HG02973 (cell line): ENCODE measurements around the gene XRN1.
"Not testable (repeated sequence)": the region's sequence is repeated elsewhere in the genome, so short reads cannot be mapped to it uniquely, and the experiment has no call there.

Experiments used
- ATAC-seq: cut with Tn5 transposase; IDR thresholded peaks from one replicate; pipeline ENCODE4 v1.9.1; 2021; ENCODE audit warnings: moderate library complexity; ENCODE audit not compliant: unreplicated experiment

Gene XRN1

DNA sequence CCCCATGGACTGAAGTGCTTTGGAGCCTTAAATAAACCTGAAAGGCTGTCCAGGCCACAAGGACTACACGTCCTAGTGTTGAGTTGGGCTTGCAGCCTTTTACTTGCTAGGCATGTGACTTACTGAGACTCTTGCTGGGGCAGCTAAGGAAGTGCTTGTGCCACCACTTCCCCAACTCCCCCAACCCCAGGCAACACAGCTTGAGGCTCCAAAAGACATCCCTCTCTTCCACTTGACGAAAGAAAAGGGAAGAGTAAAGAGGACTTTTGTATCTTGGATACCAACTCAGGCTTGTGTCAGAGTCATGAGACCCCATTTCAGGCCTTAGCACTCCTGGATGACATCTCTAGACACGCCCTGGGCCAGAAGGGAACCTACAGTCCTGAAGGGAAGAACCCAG, 109.8 kb downstream of the XRN1 start:
- no peak for ATAC-seq

- ATAC-seq, result no peak
Observed at GRCh38 chr3:142332390-142332789, 115.4 kb downstream of the XRN1 start.

GRCh38 chr3:142324275-142324953, 123.4 kb downstream of the XRN1 start:
- ATAC-seq, result not testable (repeated sequence)

DNA sequence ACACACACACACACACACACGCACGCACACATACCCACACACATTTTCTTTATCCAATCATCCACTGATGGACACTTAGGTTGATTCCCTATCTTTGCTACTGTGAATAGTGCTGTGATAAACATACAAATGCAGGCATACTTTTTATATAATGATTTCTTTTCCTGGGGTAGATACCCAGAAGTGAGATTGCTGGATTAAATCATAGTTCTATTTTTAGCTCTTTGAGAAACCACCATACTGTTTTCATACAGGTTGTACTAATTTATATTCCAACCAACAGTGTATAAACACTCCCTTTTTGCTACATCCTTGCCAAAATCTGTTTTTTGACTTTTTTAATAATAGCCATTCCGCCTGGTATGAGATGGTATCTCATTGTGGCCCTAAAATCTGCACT, 127.9 kb downstream of the XRN1 start:
- ATAC-seq, result no peak

GRCh38 chr3:142319094-142319493, 128.7 kb downstream of the XRN1 start:
- no peak for ATAC-seq

- ATAC-seq, result no peak
Observed at GRCh38 chr3:142318331-142318730, 129.5 kb downstream of the XRN1 start.

DNA sequence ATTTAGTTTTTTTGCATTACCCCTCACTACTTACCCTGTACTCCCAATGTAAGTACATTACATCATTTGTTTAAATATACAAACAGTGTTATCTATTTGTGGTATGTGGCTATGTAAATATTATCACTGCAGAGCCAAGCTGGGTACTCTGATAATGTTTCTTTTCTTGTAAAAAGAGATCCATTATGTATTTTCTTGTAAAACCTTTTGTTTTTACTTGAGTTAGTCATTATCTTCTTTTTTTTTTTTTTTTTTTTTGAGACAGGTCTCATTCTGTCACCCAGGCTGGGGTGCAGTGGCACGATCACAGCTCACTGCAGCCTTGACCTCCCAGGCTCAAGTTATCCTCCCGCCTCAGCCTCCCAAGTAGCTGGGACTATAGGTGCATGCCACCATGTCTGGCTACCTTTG, 131.9 kb downstream of the XRN1 start:
- not testable (repeated sequence) for ATAC-seq

- ATAC-seq, result no peak
Observed at GRCh38 chr3:142315083-142315482, 132.8 kb downstream of the XRN1 start.

- no peak for ATAC-seq
Observed at GRCh38 chr3:142310439-142310838, 137.4 kb downstream of the XRN1 start.

- not testable (repeated sequence) for ATAC-seq
Observed at GRCh38 chr3:142302847-142303246, 145.0 kb downstream of the XRN1 start.

- no peak for ATAC-seq
Observed at GRCh38 chr3:142298626-142299025, 149.2 kb downstream of the XRN1 start.

DNA sequence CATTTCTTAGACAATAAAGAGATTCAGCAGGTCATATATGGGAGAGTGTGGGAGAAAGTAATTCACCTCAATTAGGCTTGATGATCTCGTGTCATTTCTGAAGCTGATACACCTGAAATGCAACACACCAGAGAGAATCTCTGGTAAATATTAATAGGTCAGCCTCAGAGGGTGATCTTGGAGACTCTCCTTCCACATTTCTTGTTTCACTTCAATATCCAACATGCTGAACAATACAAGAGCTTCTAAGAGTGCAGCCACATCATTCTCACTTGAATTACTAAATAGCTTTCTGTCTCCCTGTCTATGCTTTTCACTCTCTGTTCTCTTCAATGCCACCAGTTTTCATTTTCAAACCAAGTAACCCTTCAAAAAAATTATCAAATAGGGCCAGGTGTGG, 151.3 kb downstream of the XRN1 start:
- ATAC-seq, result no peak

DNA sequence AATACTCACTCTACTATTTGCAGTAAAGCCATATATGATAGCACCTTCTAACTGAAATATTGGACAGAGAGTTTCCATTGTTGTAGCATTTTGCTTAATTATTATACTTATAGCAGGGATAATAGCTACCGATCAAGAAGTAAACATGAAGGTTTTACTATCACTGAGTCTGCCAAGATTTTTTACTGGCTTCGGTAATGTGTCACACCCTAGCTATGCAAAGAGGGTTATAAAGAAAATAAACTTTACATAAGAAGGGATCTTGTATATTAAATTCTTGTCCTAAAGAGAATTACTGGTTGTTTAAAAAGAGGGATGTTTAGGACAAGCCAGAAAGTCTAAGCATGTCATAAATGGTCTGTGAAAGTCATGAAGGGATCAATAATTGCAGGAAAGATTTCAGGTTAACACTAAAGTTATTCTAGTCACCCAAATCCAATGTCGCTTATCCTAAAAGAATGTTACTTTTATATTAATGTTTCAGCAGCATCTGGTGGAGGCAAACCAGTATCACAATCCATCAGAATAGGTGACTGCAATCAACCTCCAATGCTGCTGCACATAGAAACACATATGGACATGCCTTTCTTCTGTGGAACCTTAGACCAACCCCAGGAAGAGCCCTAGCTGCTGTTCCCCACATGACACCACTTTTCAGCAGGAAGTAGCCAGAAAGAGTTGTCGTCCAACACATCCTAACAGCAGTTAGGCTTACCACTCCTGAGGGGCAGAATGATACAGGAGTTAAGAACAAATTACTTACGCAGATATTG, 159.8 kb downstream of the XRN1 start:
- no peak for ATAC-seq

GRCh38 chr3:142285083-142285517, 162.7 kb downstream of the XRN1 start:
- ATAC-seq, result no peak

- no peak for ATAC-seq
Observed at GRCh38 chr3:142282503-142282902, 165.3 kb downstream of the XRN1 start.

- ATAC-seq, result no peak
Observed at GRCh38 chr3:142281474-142281873, 166.4 kb downstream of the XRN1 start.

GRCh38 chr3:142279965-142280590, 167.8 kb downstream of the XRN1 start:
- ATAC-seq, result peak; percentile 85

DNA sequence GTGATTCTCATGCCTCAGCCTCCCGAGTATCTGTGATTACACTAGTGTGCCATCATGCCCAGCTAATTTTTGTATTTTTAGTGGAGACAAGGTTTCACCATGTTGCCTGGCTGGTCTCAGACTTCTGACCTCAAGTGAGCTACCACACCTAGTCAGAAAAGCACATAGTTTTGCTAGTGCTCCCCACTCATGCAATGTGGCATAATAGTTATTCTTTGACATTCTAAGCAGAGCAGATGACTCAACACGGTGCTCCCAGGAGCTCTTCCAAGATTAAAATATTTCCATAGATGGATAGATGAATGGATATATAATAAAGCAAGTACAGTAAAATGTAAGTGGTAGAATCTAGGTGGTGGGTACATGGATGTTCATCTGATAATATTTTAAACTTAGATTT, 169.4 kb downstream of the XRN1 start:
- no peak for ATAC-seq

- ATAC-seq, result no peak
Observed at GRCh38 chr3:142276781-142277180, 171.1 kb downstream of the XRN1 start.

DNA sequence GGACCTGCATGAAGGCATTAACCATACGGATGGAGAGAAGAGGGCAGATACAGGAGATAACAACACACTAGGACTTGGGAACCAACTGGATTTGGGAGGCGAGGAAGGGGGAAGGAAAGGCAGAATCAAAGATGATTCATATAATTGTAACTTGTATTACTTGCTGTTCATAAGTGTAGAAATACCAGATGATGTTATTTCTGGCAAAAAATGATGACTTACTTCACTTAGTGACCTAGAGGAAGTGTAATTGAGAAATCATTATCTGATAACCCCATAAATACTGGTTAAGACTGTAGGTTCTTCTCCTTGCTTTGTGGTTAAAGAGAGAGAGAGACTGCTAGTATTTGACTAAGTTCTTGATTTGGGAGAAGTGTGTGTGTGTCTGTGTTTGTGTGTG, 172.0 kb downstream of the XRN1 start:
- ATAC-seq, result no peak

DNA sequence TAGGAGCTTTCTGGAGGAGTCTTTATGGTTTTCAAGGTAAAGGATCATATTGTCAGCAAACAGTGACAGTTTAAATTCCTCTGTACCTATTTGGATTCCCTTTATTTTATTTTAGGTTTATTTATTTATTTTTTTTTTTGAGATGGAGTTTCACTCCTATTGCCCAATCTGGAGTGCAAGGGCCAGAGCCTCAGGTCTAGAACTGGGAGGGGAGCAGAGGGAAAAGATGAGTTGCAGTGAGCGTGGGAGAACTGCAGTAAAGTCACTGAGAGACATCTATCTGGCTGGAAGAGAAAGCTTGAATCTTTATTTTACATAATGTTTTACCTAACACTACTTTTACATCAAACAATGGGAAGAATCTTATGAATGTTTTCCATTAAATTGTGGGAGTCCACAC, 172.9 kb downstream of the XRN1 start:
- ATAC-seq, result no peak

DNA sequence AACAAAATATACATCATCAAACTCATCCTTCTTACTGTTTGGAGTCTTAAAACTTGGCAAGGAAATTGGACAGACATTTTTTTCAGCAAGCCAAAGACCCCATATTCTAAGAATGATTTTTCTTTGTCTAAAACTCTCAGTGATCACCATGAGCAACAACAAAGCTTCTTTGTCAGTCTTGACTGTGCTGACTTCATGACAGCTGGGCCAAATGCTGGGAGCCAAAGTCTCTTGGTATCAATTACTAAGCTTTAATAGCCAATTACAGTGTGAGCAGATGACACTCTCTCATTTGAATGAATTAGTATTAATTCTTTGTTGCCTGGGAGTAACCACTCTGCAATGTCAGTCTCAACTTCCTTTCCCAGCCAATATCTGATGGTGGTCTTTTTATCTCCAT, 174.3 kb downstream of the XRN1 start:
- no peak for ATAC-seq
